ENCODE measurements around the gene KIF26B. TPM values are rescaled to one million over a fixed set of nuclear protein-coding genes. Genes with fewer than 3 reads are reported as not detected.

The KIF26B gene
- total RNA-seq, 1 donor from 2014 or later, result 4.0 TPM

DNA sequence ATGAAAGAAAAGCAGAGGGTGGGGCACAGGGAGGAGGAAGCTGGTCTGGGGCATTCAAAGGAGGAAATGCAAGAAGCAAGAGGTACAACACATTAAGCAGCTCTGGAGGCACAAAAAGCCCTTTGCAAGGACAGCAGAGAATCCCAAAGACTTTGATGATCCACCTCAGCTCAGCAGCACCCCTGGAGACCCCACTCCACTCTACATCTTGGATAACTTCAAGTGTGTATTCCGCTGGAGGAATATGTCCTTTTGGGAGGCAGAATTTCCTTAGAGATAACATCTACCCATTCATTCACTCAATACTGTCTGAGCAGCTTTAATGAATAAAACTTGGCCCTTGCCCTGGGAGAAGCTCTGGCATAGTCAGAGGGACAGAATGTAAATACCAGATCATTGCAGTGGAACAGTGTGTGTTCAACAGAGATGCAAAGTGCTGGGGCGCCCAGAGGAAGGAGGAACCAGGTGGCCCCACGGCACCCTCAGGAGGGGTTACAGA is 599.7 kb downstream of the KIF26B start:
- no peak for DNase-seq (ENCODE audit: extremely low read depth, low read depth, low spot score)

Measured in glomerular endothelial cell (primary cell).